Lung (tissue), 12 donors: ENCODE data around the gene FBRS. TPM values are rescaled to one million over a fixed set of nuclear protein-coding genes. Genes with fewer than 3 reads are reported as not detected.
"Not testable (repeated sequence)": the region's sequence is repeated elsewhere in the genome, so short reads cannot be mapped to it uniquely, and the experiment has no call there.

Source experiments
- ATAC-seq: fragments of 200-7000 bp; cut with Tn5 transposase; one replicate; pipeline ENCODE4 v1.9.1; 2020; ENCODE audit warnings: moderate number of reproducible peaks; ENCODE audit not compliant: insufficient read depth, low FRiP score
- DNase-seq, 3 donors: peaks; one replicate each; pipeline ENCODE4 v3.0.0-alpha.2; 2013 to 2017
- H3K27ac ChIP-seq, 2 donors: one replicate each; pipeline ENCODE4 v1.5.1; 2013; ENCODE audit warnings: mild to moderate bottlenecking in 2 of 2, moderate library complexity in 2 of 2, control low read depth in 1 of 2, inconsistent platforms in 1 of 2, low read depth in 1 of 2, low read length in 1 of 2
- H3K27me3 ChIP-seq, 3 donors: one replicate each; pipeline ENCODE4 v1.5.1; 2013; ENCODE audit warnings: low read length in 2 of 3; ENCODE audit not compliant: control insufficient read depth in 3 of 3, insufficient read depth in 3 of 3
- H3K36me3 ChIP-seq, 4 donors: one replicate each; pipeline ENCODE4 v1.5.1; 2013; ENCODE audit warnings: low read length in 4 of 4, mild to moderate bottlenecking in 1 of 4, moderate library complexity in 1 of 4; ENCODE audit not compliant: control insufficient read depth in 4 of 4, insufficient read depth in 4 of 4
- H3K4me1 ChIP-seq, 5 donors: one replicate each; pipeline ENCODE4 v1.5.1; 2013; ENCODE audit warnings: low read length in 5 of 5, mild to moderate bottlenecking in 2 of 5, moderate library complexity in 1 of 5; ENCODE audit not compliant: control insufficient read depth in 5 of 5, insufficient read depth in 5 of 5
- H3K4me3 ChIP-seq: one replicate; pipeline ENCODE4 v1.5.1; 2013; ENCODE audit warnings: mild to moderate bottlenecking, control low read depth, moderate library complexity
- H3K9ac ChIP-seq, 2 donors: one replicate each; pipeline ENCODE4 v1.5.1; 2013; ENCODE audit warnings: low read length in 2 of 2, control low read depth in 1 of 2; ENCODE audit not compliant: insufficient read depth in 1 of 2
- H3K9me3 ChIP-seq, 4 donors: one replicate each; pipeline ENCODE4 v1.5.1; 2013; ENCODE audit warnings: low read length in 3 of 4, mild to moderate bottlenecking in 1 of 4, moderate library complexity in 1 of 4; ENCODE audit not compliant: control insufficient read depth in 4 of 4, insufficient read depth in 3 of 4
- CTCF ChIP-seq: IDR thresholded peaks from 2 replicates; pipeline ENCODE4 v1.5.1; 2012; ENCODE audit warnings: mild to moderate bottlenecking; ENCODE audit errors: control extremely low read depth, extremely low read depth
- WGBS, 2 donors: extraction: QIAGEN DNeasy Blood & Tissue Kit; methylation state at CpG; one replicate each; pipeline ENCODE4 v1.1.7; 2013; 5-methylcytosine and 5-hydroxymethylcytosine counted together
- polyA plus RNA-seq, 2 donors: library from polyadenylated mRNA; stranded (reverse); fragments of 200-250 nt; gene quantifications; one replicate each; pipeline ENCODE4 v1.2.1, GENCODE V29; 2013
- total RNA-seq, 2 donors: library from RNA; depleted of rRNA in 1 of 2; stranded (reverse); fragments of >200 nt in 1 of 2; gene quantifications; one replicate each; pipeline ENCODE4 v1.2.1, GENCODE V29; 2014 to 2021
- donor health status: control.
- donor health status: control.
- donor health status: Bipolar disorder and iron deficiency.
- donor health status: healthy.
- donor health status: DM: yes; HTN: yes; CAD: no.

The FBRS gene
- total and polyA plus RNA-seq, 4 donors = 32.1 to 80.8 (median 55.6) TPM

GRCh38 chr16:30633526-30633925, 24.7 kb upstream of the FBRS start:
- TF ChIP-seq CTCF = no peak
- Histone ChIP-seq H3K36me3 (no peaks in the 10 kb centered on the region), H3K27ac (peak overlapping the region; percentile 79 to 87), H3K4me3 (peak overlapping the region; percentile 8), H3K9me3 (no peaks in the 10 kb centered on the region), H3K4me1 (peaks cover 0 to 3% (median 0%) of the 10 kb centered on the region in 5 donors), H3K9ac (peak overlapping the region; percentile 80 to 90), H3K27me3 (no peaks in the 10 kb centered on the region)
- 76 to 84% methylated on average over 17 of the region's 17 CpGs for WGBS, 2 donors
- DNase-seq (no peak), ATAC-seq (no peak)

- Histone ChIP-seq H3K27ac (no peak overlapping the region), H3K36me3 (no peaks in the 10 kb centered on the region), H3K27me3 (no peaks in the 10 kb centered on the region), H3K4me3 (no peak overlapping the region), H3K9ac (no peak overlapping the region), H3K9me3 (no peaks in the 10 kb centered on the region), H3K4me1 (peaks cover 0 to 3% (median 0%) of the 10 kb centered on the region in 5 donors)
- WGBS, 2 donors = 93 to 95% methylated on average over 7 of the region's 7 CpGs
- no peak for TF ChIP-seq CTCF
- ATAC-seq (no peak), DNase-seq (no peak)
These were observed 21.6 kb upstream of the FBRS start for GRCh38 chr16:30636599-30636998.

GRCh38 chr16:30637139-30637538, 21.1 kb upstream of the FBRS start:
- WGBS, 2 donors = 93 to 95% methylated on average over 10 of the region's 10 CpGs
- DNase-seq = not testable (repeated sequence)

GRCh38 chr16:30637944-30638343, 20.3 kb upstream of the FBRS start:
- peaks cover 0 to 3% (median 0%) of the 10 kb centered on the region in 5 donors for H3K4me1 ChIP-seq
- 4 to 13% methylated on average over 1 of the region's 1 CpG for WGBS, 2 donors
- H3K27ac ChIP-seq = no peak overlapping the region
- H3K27me3 ChIP-seq = no peaks in the 10 kb centered on the region
- no peaks in the 10 kb centered on the region for H3K9me3 ChIP-seq
- H3K9ac ChIP-seq = no peak overlapping the region
- H3K36me3 ChIP-seq = no peaks in the 10 kb centered on the region
- H3K4me3 ChIP-seq = no peak overlapping the region
- no peak for ATAC-seq
- DNase-seq = peak in 1 of 3 donors; percentile 47
- no peak for TF ChIP-seq CTCF

More at GRCh38 chr16:30637139-30637538, 21.1 kb upstream of the FBRS start:
- not testable (repeated sequence) for ATAC-seq, H3K9me3 ChIP-seq, H3K27ac ChIP-seq, H3K9ac ChIP-seq, H3K27me3 ChIP-seq, H3K4me1 ChIP-seq, H3K36me3 ChIP-seq, H3K4me3 ChIP-seq
